NCI-H187 (cell line): Measurements from ENCODE around the gene CNTRL.

Source experiments
- DNase-seq, 2 experiments: peaks; one replicate each; lab custom pipeline; 2025; lab: John Stamatoyannopoulos, UW

The CNTRL gene

DNA sequence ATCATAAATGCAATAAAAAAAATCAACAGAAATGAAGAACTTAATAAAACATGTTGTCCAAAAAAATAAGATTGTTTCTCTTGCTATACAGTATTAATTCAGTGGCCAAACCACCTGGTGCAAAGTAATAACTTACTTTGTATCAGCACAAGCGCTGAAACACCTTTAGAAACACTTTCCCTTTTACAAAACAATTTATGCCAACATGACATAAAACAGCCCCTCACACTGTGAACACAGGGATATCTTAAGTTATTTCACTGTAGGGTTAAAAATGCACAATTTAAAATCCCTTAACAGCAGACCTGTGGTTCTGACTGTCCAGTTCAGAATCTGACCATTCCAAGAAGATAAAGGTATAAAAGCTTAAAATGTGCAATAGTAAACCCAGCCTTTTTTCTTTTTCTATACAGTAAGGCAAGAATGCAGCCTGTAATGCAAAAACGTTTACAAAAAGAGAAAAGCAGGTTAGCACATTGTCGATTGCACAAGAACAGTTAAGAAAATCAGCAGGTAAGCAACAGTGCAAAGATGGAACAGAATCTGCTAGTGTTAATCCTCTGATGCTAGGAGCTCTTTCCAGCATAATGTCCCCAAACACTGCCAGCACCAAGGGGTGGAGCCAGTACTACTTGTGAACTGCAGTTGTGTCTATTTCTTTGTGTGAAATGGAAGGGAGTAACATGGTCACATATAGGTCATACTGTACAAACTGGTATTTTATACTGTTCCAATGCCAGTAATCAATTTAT lies 105.4 kb downstream of the CNTRL start:
- DNase-seq, result no peak

DNA sequence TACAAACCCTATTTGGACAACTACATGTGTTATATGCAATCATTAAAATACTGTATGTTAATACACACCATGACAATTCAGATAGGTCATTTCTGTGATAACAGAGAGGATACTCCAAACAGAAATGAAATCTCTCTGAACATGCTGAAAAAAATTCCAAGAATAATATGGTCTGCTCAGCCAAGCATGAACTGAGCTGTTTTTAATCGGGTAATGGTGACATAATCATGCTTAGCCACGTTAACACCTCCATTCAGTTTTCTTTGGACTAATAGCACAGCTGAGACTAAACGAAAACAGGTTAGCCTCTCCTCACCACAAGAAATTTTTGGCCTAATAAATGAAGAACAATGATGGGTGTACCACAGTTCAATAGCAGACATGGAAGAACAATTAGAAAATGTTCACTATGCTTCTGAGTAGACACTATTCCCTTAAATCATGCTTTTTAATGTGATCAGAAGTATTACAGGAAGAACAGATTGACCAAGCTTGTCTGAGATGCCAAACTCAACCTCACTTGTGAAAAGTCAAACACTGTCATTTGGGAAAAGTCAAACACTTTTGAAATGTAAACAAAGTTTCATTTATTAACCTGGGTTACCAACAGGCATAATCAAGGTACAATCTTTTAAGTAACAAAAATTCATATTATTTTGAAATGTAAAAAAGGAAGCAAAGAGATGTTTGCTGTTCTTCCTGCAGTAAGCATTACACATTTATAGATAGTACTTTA lies 107.5 kb downstream of the CNTRL start:
- no peak for DNase-seq

DNA sequence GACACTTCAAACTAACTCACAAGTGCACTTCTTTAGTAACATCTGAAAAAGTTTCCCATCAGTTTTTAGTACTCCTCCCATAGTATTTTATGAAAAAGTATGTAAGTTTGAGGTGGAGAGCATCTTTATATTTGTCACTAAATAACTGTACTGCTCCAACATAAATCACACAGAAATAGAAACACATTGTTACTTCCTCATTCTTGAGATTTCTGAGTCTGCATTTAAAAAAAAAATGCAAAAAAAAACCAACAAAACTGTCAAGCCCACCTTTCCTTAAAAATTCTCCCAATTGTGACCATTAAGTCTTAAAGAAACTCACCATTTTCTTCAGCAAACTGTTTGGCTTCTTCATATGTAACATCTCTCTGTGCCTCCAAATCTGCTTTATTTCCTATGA lies 108.2 kb downstream of the CNTRL start:
- no peak for DNase-seq

DNA sequence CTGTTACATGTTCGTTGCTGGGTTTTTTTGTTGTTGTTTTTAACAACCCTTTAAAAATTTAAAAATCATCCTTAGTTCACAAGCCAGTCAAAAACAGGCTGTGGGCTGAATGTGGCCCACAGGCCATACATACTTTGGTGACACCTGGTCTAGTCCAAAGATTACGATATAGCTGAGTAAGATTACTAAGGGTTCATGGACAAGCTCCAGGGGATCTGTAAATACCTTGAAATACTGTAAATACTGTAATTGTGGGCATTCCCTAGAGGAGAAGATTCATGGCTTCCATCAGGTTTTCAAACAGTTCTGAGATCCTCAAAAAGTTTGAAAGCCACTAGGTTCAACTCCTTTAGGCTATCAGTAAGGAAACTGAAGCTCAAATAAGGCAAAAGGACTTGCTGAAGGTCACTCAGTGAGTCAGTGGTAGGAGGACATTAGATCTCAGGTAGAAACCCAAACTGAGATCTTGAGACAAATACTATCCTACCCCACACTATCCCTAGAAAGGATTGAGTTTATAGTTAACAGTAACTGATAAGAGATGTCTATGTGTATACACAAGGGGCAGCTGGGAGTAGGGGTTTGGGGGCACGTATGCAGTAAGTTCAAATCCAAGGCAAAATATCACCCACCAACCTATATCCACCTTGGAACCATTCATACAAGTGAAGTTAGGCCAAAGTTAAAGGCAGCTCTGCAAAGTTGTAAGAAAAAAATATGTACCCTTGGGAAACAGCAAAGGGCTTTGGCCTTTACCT lies 109.1 kb downstream of the CNTRL start:
- no peak for DNase-seq

DNA sequence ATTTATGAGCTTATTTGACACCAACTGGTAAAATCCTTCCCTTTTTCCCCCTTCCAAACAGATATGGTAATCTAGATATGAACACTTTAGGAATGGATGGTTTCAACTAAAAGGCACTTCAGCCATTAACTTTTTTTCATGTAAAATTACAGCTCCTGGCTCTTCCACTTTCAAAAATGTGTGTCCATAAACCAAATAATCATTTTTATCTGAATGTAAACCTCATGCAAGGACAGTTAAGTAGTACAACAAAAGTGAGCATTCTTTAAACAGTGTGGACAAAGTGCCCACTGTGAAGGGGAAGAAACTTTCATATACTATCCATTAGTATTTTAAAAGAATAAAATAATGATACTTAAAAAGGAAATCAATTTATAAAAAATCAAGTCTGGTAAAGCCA lies 109.7 kb downstream of the CNTRL start:
- no peak for DNase-seq

DNA sequence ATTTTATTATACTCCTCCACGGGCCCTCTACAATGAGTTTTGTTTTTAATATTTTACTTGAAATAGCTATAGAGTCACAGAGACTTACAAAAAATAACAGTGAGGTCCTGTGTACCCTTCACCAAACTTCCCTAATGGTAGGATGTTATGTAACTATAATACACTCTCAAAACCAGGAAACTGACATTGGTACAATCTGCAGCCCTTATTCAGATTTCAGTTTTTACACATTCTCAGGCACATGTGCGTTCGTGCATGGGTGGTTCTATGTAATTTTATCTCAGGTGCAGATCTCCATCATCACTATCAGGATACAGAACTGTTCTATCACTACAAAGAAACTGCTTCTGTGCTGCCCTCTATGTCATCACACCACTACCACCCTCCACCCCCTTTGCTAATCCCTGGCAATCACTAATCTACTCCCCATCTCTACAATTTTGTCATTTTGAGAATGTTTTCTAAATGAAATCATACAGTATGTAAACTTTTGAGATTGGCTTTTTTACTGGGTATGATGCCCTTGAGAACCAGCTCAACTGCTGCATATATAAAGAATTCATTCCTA lies 110.5 kb downstream of the CNTRL start:
- no peak for DNase-seq

DNA sequence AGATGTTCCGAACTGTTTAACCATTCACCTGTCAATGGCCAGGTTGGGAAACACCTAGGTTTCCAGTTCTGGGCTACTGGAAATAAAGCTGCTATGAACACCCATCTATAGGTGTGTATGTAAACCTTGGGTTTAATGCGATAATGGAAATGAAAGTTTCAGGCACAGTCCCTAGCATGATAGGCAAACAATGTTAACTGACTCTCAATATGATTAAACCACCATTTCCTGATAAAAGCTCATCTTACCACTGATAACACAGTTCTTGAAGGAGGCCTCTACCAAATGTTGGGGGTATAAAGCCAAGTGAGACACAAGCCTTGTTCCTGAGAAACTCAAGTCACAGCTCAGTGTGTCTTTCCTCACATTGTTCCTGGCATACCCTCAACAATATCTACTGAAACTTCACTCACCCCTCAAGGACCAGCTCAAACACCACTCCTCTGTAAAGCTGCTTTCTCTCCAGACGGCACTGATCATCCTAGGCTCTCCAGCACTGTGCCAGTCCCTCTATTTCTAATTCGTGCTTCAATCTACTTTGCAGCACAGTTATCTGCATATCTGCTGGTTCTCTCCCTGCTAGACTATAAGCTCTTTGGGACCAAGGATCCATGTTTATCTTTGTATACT lies 111.1 kb downstream of the CNTRL start:
- DNase-seq, result no peak

DNA sequence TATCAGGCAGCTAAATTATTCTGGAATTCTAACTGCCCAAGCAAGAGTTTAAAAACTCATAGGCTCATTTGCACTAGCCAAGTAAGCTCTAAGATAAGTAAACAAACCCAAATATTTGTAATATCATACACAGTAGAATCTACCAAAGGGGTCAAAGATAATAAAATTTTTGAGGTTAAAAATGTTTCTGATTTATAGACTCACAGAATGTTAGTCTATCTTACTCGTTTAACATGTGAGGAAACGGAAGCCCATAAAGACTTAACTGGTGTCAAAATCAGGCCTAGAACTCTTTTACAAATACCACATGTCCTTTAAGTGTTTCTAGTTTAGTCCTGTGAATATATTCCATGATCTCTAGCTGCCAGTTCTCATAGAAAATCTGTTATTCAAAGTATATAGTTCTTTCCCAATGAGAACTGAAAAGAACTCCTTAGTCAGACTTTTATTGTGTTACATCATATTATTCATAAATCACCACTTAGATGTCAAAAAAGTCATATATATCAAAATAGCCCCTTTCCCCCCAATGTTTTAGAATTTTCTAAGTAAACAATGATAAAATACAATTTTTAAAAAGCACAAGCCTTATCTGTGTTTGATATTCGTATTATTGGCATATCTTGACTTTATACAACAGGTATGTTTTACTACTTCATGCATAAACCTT lies 113.0 kb downstream of the CNTRL start:
- DNase-seq, result no peak

DNA sequence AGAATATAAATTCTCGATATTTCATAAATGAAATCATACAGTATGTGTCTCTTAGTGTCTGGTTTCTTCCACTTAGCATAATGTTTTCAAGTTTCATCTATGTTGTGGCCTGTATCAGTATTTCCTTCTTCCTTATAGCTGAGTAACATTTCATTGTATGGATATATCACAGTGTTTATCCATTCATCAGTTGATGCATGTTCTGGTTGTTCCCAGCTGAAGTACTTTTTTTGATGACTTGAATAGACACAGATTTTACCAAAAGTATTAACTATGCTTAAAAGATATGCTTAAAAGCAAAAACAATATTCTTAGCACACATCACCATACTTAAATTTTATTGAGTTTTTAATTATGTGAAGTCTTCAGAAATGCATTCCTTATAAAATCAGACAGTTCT lies 114.3 kb downstream of the CNTRL start:
- no peak for DNase-seq

DNA sequence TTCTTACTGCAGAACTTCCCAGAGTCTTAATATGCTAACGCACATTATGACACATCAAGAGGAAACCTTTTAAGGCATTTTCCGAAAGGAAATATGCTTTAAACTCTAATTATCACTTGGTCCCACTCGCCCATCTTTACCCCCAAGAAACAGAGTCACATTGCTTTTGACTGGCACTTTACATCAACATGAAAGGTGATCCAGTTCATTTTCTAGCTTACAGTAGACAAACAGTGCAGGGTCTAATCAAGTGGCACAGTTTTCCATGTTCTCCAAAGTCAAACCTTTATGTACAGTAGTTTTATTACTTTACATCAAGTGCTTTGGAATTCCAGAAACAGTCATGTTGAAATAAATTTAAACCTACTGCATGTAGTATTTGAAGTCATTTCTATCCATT lies 114.9 kb downstream of the CNTRL start:
- DNase-seq, result no peak

DNA sequence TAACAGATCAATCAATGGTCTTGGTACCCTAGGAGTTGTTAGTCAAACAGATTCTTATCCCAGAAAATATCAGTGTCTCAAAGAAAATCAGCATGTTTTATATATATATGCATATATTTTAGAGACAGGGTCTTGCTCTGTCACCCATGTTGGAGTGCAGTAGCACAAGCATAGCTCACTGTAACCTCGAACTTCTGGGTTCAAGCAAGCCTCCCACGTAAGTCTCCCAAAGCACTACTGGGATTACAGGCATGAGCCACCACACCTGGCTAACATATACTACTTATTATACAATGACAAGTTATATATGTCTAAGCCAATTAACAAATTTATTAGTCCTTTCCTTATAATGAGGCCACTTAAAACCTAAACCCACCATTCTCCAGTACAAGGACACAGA lies 116.5 kb downstream of the CNTRL start:
- no peak for DNase-seq

DNA sequence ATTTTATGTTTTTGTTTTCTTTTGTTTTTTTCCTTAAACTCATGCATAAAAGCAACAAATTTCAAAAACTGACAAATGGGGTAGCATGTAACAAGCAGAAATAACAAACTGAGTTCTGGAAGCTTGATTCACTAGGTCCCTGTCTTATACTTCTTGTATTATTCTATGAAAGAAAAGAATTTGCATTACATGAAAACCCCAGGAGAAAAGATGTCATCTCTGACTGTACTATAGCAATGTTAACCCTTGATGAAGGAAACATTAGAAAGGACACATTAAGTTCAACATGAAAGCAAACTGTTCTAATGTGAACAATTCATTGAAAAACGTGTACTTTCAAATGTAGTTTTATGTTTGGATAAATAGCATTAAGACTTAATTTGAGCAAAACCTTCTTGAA lies 117.8 kb downstream of the CNTRL start:
- no peak for DNase-seq

DNA sequence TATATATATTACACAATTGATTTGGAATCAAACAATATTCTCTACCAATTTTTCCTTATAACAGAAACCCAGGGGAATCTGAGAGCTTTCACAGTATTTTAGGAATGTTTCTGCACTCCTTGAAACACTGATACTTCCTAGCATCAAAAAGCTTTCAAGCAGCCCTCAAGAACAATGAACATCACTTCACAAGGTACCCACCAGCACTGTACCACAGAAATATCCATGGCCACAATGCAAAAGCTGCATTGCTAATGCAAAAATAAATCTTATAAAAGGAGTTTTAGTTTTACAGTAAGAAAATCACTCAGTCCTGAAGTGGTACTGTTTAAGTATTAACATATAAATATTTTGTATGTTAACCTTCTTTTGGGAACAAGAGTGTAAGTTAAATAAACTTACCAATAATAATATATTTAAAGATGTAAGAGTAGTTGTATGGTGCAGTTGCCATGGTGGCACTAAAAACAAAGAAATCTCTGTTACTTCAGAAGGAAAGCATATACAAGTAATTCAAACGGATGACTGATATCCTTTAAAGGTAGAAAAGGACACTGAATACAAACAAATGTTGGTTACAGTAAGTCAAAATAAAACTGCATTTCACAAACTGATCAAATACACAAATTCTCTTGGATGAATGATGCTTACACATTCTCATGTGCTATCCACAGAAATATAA lies 118.3 kb downstream of the CNTRL start:
- no peak for DNase-seq

DNA sequence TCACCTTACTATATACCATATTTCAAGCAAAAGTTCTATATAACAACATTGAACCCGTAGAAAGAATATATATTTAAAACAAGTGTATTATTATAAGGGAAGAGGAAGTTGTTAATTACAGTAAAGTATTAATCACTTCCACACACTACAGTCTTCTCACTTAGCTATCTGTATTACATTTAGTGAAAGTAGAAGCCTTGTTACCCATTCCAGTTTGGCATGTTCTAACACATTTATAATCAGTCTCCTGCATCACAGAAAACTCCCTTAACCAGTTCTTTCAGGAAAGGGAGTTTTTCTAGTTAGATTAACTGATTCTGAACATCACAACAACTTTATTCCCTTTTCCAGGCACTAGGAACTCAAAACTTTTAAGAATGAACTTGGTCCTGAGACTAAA lies 120.0 kb downstream of the CNTRL start:
- DNase-seq, result no peak

DNA sequence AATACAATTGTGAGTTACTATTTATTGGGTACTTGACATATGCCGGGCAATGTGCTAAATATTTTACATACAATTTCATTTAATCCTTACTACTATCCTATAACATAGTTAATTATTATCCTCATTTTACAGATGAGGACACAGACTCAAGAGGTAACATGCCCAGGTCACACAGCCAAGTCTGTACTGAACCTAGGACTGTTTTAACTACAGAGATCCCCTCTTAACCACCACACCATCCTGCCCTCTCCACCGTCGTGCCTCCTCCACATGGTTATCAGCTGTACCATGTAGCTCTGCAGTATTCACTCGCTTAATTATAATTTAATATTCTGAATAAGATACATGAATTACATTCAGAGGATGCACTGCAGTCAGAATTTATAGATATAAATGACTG lies 121.6 kb downstream of the CNTRL start:
- DNase-seq, result no peak

DNA sequence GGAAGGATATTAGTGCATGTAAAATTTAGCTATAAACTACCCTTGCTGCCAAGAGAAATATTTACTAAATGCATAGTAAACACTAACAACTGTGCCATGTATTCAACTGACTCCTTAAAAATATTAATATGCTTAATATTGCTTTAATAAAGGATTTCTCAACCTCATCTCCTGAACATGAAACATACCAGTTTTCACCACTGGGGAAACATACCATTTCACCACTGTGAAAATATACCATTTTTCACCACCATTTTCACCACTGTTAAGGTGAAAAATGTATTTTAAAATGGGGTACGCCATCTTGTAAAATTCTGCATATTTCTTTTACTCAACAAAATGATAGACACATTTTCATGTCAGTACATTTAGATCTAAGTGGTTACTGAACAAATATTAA lies 122.4 kb downstream of the CNTRL start:
- DNase-seq, result no peak

DNA sequence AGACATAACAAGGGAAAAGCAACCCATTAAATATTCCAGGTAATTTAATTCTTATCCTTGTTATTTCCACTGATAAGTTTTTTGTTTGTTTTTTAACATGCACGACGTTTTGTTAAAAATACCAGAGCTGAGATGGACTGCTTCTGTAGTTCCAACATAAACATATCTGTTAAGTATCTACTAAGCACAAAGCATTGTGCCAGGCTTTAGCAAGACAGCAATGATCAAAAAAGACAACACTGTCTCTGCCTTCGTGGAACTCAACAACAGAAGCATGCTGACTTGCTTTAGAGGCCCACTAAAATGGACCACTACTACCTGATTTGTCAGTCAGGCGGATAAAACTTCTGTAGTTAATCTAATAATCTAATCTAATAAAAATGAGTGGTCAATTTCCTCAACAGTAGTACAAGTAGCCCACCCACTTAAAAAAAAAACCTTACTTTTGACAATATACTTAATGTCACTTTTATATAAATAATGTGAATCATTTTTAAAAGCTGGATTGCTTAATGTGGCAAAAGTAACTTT lies 123.8 kb downstream of the CNTRL start:
- DNase-seq, result no peak

DNA sequence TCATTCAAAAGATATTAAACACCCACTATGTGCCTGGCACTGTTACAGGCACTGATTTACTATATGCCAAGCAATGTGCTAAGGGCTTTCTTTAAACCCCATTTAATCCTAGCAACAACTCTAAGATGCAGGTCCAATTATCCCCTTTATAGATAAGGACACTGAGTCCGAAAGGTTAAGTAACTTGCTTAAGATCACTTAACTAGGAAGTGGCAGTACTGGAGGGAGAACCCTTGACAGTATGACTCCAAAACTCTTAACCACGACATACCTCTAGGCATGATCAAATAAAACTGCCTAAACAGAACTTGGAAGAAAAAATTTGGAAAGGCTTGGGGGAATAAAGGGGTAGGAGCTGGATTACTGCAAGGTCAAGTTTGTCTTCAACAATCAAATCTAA lies 125.2 kb downstream of the CNTRL start:
- DNase-seq, result no peak

DNA sequence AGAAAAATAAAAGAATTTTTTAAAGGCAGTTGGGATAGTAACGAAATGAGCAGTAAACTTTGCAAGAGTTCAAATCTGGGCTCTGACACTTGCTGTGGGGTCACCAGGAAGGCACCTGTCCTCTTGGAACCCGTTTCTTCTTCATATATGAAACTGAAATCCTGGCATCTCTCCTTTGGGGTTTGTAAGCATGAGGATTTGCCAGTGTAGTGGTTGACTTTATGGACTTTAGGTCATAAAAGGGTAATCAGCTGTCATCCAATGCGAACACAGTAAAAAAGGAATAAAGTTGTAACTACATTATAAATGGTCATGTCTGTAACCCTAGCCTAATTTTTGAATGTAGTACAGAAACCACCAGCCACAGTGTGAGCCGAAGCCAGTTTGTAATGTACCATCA lies 125.6 kb downstream of the CNTRL start:
- no peak for DNase-seq

DNA sequence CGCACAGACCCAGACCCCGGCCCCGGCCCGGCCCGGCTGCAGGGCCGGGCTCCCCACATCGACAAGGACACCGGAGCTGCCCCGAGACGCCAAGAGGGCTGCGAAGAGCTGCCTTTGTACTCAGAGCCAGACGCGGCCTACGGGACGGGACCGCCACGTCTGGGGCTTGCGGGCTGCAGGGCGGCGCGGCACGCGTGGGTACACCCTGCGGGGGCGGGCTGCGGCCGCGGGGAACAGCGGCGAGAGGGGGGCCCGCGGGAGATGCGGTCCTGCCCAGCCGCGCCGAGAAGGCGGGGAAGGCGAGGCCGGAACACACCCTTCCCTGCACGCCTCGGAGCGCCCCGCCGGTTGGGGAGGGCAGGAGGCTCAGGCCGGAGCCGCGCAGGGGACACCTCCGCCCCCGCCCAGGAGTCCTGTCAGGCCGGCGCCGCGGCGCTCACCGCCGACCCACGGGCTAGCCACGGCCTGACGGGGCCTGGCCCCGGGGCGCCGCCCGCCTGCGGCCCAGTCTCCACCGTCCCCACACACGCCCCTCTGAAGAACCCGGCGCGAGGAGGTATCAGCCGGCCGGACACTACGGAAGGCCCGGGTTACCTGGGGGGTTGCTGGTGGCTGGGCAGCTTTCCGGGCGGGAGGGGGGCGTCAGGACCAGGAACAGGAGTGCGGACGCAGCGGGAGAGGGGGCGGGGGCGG lies 126.4 kb downstream of the CNTRL start:
- no peak for DNase-seq
